Astrocyte of the cerebellum (primary cell): ENCODE results near the gene EP400.

Experiments used
- DNase-seq: peaks from one replicate; pipeline ENCODE4 v3.0.0-alpha.2; 2011; ENCODE audit warnings: low read depth
- H3K4me3 ChIP-seq: 2 replicates; pipeline ENCODE4 v1.5.1; 2011; ENCODE audit warnings: mild to moderate bottlenecking, low read depth, low read length, moderate library complexity
- CTCF ChIP-seq: IDR thresholded peaks from 2 replicates; pipeline ENCODE4 v1.5.1; 2012; ENCODE audit warnings: low read length, low read depth, moderate library complexity, mild to moderate bottlenecking; ENCODE audit errors: missing control alignments
- in situ Hi-C: cut with HindIII; loops from 2 replicates; pipeline ENCODE4 v1.10.0; 2017; ENCODE audit warnings: low sequenced_read_pairs

Gene EP400

GRCh38 chr12:132081423-132081822 lies 131.7 kb downstream of the EP400 start:
- DNase-seq, result no peak
- H3K4me3 ChIP-seq, result no peak overlapping the region
- in situ Hi-C loops, result no loop called here
- TF ChIP-seq CTCF, result no peak

- H3K4me3 ChIP-seq, result peak overlapping the region; percentile 74
- TF ChIP-seq CTCF, result no peak
- in situ Hi-C loops, result no loop called here
- DNase-seq, result no peak
These were observed 133.8 kb downstream of the EP400 start for GRCh38 chr12:132083614-132083940.

- DNase-seq, result peak; percentile 67
- H3K4me3 ChIP-seq, result peak overlapping the region; percentile 74
- in situ Hi-C loops, result no loop called here
- no peak for TF ChIP-seq CTCF
These were observed 134.3 kb downstream of the EP400 start for GRCh38 chr12:132083941-132084620.

GRCh38 chr12:132084621-132085290 lies 135.0 kb downstream of the EP400 start:
- H3K4me3 ChIP-seq, result peak overlapping the region; percentile 74
- in situ Hi-C loops, result no loop called here
- peak; percentile 13 for DNase-seq
- no peak for TF ChIP-seq CTCF

- H3K4me3 ChIP-seq, result peak overlapping the region; percentile 74
- in situ Hi-C loops, result no loop called here
- no peak for TF ChIP-seq CTCF
- no peak for DNase-seq
These were observed 135.5 kb downstream of the EP400 start for GRCh38 chr12:132085291-132085635.

GRCh38 chr12:132089407-132089910 lies 139.7 kb downstream of the EP400 start:
- DNase-seq, result no peak
- no peak for TF ChIP-seq CTCF
- no peak overlapping the region for H3K4me3 ChIP-seq
- in situ Hi-C loops, result no loop called here
